Stimulated activated naive B cell treated with anti-CD40 and anti-IgM and Interleukin-4, amounts not matched to agents 10 μg/mL and 1 μg/mL and 100 μg/mL, for 72 hours (primary cell): ENCODE results near the gene EIF4E1B.

ENCODE experiments used
- ATAC-seq, 2 donors: fragments of 150-1000 bp; cut with Tn5 transposase; replicated peaks; 2 replicates each; pipeline ENCODE4 v1.10.0; 2021; ENCODE audit warnings: moderate library complexity in 1 of 2
- DNase-seq: peaks from one replicate; pipeline ENCODE4 v3.0.0; 2021
- H3K27ac Mint-ChIP-seq: one replicate; pipeline ENCODE4 v1.8.0; 2022; ENCODE audit warnings: mild to moderate bottlenecking, mixed read lengths
- H3K27me3 Mint-ChIP-seq, 2 donors: one replicate each; pipeline ENCODE4 v1.8.0; 2022; ENCODE audit warnings: mixed read lengths in 2 of 2
- H3K36me3 Mint-ChIP-seq, 2 donors: one replicate each; pipeline ENCODE4 v1.8.0; 2022; ENCODE audit warnings: mixed read lengths in 2 of 2, mild to moderate bottlenecking in 1 of 2
- H3K4me1 Mint-ChIP-seq, 2 donors: one replicate each; pipeline ENCODE4 v1.8.0; 2022; ENCODE audit warnings: mixed read lengths in 2 of 2, mild to moderate bottlenecking in 1 of 2
- H3K4me3 Mint-ChIP-seq, 2 donors: one replicate each; pipeline ENCODE4 v1.8.0; 2022; ENCODE audit warnings: mild to moderate bottlenecking in 2 of 2, mixed read lengths in 2 of 2, moderate library complexity in 1 of 2
- H3K9me3 Mint-ChIP-seq, 2 donors: one replicate each; pipeline ENCODE4 v1.8.0; 2022; ENCODE audit warnings: mixed read lengths in 2 of 2, mild to moderate bottlenecking in 1 of 2

The EIF4E1B gene

GRCh38 chr5:176695073-176695472, 64.6 kb downstream of the EIF4E1B start:
- no peak overlapping the region for H3K4me3 Mint-ChIP-seq
- peaks cover 78 to 90% of the 10 kb centered on the region in 2 donors for H3K27me3 Mint-ChIP-seq
- DNase-seq (no peak), ATAC-seq (no peak)
- no peak overlapping the region for H3K27ac Mint-ChIP-seq
- H3K36me3 Mint-ChIP-seq: no peaks in the 10 kb centered on the region
- H3K4me1 Mint-ChIP-seq: peaks cover 1 to 5% of the 10 kb centered on the region in 2 donors
- peaks cover 0 to 1% of the 10 kb centered on the region in 2 donors for H3K9me3 Mint-ChIP-seq
